GM11168 (cell line): ENCODE measurements around the gene HTR1D.
"Not testable (repeated sequence)": the region's sequence is repeated elsewhere in the genome, so short reads cannot be mapped to it uniquely, and the experiment has no call there.

ENCODE experiments used
- in situ Hi-C: fragments of 300-500 bp; cut with MboI; formaldehyde crosslinking; loops from one replicate; pipeline ENCODE4 v1.12.0; 2022; ENCODE audit warnings: low sequenced_read_pairs; ENCODE audit not compliant: unreplicated experiment

The HTR1D gene

GRCh38 chr1:23221107-23221506 lies 3.8 kb upstream of the HTR1D start:
- in situ Hi-C loops, result no loop called here

- in situ Hi-C loops, result no loop called here
Measured at GRCh38 chr1:23216771-23217420, 406 bp downstream of the HTR1D start.

- in situ Hi-C loops, result no loop called here
Measured at GRCh38 chr1:23215751-23216449, 1.4 kb downstream of the HTR1D start.

- in situ Hi-C loops, result no loop called here
Measured at GRCh38 chr1:23215291-23215690, 2.0 kb downstream of the HTR1D start.

- in situ Hi-C loops, result no loop called here
Measured at GRCh38 chr1:23214640-23215039, 2.7 kb downstream of the HTR1D start.

DNA sequence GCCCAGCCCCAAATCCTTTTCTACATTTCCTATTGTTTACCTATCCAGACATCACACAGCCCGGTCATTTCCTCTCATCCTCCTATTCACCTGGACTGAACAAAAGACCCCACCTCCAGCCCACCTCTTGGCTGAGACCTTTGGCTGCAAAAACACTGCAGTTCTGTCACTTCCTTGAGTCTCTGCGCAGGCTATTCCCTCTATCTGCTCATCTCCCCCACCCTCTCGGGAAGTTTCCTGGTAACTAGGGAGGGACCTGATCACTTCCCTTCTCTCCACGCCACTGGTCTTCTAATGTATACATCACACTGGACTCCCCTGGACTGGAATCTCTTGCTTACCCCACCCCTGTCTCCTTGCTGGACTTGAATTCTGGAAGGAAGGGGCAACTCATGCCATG lies 5.3 kb downstream of the HTR1D start:
- in situ Hi-C loops, result no loop called here

GRCh38 chr1:23210963-23211362 lies 6.3 kb downstream of the HTR1D start:
- in situ Hi-C loops, result no loop called here

GRCh38 chr1:23210351-23210785 lies 6.9 kb downstream of the HTR1D start:
- in situ Hi-C loops, result no loop called here

DNA sequence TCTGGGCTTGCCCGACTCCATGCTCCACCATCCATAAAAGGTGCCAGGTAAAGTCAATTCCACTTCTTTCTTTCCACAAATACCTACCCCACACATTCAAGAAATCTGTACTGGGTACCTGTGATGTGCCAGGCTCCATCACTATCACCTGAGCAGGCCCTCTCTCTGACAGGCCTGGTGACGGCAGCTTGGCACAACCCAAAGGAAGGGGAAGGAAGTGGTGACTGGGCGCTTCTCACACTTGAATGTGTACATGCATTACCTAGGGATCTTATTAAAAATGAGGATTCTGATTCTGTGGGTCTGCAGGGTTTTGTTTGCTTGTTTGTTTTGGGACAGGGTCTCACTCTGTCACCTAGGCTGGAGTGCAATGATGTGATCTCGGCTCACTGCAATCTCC lies 7.5 kb downstream of the HTR1D start:
- in situ Hi-C loops, result no loop called here

DNA sequence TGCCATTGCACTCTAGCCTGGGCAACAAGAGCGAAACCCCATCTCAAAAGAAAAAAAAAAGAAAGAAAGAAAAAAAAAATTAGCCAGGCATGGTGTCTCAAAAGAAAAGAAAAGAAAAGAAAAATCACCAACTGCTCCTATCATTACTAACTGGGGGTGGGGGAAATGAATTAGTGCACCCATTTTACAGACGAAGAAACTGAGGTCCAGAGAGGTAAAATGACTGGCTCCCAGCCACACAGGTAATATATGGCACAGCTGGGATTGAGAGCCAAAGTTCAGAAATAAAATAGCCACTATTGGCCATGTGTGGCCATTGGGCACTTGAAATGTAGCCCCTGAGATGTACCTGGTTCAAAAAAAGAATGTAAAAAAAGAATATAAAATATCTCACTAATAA lies 8.8 kb downstream of the HTR1D start:
- in situ Hi-C loops, result no loop called here

DNA sequence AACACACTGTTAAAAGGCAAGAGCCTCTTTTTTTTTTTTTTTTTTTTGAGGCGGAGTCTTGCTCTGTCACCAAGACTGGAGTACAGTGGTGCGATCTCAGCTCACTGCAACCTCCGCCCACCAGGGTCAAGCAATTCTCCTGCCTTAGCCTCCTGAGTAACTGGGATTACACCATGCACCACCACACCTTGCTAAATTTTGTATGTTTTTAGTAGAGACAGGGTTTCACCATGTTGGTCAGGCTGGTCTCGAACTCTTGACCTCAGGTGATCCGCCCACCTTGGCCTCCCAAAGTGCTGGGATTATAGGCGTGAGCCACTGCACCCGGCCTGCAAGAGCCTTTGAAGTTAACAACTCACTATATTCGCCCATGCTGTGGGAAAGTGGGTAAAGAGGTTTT lies 9.6 kb downstream of the HTR1D start:
- in situ Hi-C loops, result not testable (repeated sequence)

GRCh38 chr1:23202263-23202749 lies 15.0 kb downstream of the HTR1D start:
- in situ Hi-C loops, result no loop called here

DNA sequence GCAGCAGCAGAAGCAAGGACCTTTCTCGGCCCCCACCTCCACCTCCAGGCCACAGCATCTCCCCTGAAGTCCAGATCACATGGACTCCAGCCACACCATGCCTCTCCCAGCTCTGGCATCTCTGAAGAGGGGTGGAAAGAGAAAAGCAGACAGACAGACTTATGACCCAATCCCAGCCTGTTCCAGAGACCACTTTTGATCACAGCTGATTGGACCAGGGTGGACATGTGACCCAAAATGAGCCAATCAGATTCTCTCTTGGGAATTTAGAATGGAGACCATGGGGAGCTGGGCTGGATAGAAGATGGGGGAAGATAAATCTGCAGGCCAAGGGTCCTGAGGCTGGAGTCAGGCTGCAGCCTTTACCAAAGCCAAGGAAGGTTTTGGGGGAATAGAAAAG lies 16.4 kb downstream of the HTR1D start:
- in situ Hi-C loops, result no loop called here

DNA sequence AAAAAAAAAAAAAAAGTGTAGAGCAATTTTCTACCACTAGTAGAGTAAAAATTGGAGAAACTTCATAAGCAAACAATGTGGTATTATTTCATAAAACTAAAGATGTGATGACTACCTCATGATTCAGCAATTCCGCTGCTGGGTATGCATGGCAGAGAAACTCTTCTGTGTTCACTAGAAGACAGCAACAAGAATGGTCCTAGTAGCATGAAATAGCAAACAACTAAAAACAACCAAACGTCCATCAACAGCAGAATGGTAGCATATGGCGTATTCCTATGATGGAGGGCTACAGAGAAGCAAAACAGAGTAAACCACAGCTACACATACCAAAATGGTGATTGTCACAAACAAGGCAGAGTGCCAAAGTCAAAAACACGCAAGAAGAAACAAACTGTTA lies 18.9 kb downstream of the HTR1D start:
- in situ Hi-C loops, result no loop called here

- in situ Hi-C loops, result no loop called here
Measured at GRCh38 chr1:23196627-23197328, 20.5 kb downstream of the HTR1D start.

DNA sequence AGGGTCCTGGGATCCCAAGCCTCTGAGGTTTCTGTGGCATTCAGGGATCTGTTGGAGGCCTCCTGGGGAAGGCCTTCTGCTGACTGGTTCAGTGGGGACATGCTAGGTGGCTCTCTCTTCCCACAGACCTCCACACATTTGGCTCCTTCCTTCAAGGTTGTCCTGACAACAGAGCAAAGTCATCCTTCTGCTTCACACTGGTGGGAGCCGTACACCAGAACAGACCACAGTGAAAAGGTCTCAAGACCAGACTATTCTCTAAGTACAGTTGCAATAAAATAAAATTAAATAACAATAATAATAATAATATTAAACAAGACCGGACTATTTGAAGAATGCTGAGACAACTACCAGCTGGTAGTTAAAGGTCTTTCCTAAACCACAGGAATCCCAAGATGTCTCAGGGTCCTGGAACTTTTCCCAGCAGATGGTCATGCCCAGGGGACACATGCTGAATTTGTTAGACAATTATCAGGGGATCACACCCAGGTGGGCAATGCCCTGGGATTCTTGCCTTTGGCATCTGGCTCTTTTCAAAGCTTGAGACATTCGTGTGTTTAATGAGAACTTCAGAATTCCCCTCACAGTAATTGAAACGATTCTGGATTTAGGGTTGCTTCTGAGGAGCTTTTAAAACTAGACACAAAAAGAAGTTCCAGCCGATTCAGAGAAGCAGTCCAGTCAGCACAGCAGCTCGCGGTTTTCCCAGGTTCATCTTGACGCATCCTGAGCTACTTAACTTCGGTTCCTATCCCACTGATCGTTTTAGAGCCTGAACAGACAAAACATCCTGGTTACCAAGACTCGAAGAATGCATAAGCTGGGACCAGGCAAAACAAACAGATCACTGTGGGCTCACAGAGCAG lies 22.9 kb downstream of the HTR1D start:
- in situ Hi-C loops, result no loop called here

- in situ Hi-C loops, result no loop called here
Measured at GRCh38 chr1:23193391-23194118, 23.7 kb downstream of the HTR1D start.

- in situ Hi-C loops, result no loop called here
Measured at GRCh38 chr1:23191199-23191598, 26.1 kb downstream of the HTR1D start.

- in situ Hi-C loops, result loop anchor here (5.0 to 10.0 kb wide), 2 partner anchors 87 to 214 kb away; partner anchors contain the start of gene LACTBL1
Measured at GRCh38 chr1:23188936-23189452, 28.3 kb downstream of the HTR1D start.
